Measurements from ENCODE around the gene DCTD.

DCTD gene

DNA sequence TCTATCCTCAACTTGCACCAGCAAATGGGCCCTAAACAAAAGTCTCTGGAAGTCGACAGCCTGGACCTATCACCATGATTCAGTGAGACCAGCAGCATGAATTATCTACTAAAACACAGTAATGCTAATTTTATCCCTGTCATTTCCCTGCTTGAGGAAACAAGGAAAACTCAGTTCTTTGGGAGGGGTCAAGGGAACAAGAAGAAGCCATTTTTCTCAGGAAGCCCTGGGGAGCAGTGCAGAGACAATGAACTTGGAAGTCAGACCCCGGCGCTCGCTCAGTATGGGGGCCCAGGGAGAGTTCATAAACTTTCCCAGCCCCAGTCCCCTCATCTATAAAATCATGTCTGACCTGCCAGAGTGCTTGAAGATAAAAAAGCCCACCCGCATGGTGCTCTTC lies 50.4 kb downstream of the DCTD start:
- no peak for DNase-seq

DNA sequence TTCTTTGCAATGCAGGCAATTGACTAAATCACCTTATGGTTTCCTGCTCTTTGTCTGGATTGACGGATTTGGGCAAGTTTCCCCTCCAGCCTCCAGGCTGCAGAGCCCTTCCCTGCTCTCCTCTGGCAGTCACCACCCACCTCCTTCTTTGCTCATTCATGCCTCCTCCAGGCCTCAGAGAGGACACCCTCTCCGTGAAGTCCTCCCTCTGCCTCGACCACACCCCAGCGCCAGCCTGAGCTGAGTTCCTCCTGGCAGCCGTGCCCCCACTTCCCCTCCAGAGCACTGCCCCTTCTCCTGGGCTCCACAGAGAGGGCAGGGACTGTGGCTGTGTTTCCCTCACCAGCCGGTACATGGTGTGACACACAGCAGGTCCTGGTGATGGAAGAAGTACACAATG lies 53.7 kb downstream of the DCTD start:
- no peak for DNase-seq

DNA sequence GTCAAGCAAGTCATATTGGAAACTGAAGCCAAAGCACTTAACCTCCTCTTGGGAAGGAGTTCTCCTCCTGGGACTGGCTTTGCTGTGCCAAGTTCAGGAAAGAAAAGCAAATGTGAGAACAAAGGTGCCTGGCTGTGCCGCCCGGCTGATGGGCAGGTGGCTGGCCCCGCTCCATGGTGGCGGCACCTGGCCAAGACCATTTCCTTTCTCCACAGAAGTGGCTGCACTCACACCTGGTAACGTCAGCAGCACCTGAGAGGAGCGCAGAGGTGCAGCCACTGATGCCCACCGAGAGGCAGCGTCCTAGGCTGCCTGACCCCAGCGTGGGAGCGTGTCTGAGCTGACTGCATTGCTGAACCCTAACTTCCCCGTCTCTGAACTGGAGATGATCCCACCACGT lies 54.3 kb downstream of the DCTD start:
- no peak for DNase-seq

DNA sequence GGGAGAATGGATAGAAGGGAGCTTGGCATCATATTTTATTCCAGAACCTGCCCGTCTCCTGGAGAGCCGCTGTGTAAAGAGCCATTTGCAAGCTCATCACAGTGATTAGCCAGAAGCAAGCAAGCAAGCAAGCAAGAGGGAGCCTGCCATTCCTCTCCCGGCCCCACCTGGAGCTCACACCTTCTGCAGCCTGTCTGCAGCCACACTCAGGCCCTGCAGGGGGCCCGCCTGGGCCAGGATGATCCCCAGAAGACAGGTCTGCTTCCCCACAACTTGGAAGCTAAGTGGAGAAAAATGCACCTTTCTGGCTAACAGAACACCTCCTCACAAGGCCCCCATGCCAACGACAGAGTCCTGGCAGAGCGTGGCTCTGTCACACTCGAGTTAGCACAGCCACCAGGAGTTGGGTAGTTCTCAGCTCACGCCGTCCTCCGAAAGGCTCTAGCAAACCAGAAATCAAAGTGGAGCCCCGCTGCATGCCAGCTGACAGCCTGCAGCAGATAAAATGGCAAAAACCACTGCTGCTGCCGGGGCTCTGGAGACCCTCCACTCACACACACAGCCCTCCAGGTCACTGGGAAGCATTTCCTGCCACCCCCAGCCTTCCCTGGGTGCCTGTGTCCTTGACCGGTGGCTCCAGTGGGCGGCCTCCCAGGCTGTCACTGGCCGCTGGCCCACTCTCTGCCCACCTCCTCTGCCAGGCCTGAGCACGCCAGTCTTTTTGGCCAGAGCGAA lies 54.9 kb downstream of the DCTD start:
- DNase-seq, result no peak

DNA sequence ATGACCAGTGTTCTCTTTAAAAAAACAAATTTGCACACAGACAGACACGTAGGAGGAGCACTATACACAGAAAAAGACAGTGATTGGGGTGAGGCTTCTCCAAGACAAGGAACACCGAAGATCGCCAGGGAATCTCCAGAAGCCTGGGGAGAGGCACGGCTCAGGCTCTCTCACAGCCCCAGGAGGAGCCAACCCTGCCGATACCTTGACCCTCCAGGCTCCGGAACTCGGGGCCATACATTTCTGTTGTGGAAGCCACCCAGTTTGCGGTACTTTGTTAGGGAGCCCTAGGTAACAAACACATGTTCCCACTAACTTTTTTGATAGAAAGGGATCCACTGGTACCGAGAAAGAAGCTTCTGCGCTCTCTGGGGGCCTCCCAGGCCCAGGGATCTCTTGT lies 55.8 kb downstream of the DCTD start:
- no peak for DNase-seq

DNA sequence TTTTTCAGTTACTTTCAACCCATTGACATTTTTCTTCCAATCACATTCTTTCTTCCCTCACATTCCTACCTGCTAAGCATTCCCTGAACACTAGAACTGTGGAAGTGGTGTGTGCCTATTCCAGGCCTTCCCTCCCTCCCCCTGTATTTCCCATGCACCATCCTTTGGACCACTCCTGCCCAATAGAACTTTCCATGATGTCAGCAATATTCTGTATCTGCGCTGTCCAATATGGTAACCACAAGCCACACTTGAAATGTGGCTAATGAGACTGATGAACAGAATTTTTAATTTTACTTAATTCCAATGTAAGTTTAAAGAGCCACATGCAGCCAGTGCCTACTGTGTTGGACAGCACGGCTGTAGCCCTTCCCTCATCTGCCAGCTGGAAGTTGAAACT lies 57.5 kb downstream of the DCTD start:
- DNase-seq, result no peak

DNA sequence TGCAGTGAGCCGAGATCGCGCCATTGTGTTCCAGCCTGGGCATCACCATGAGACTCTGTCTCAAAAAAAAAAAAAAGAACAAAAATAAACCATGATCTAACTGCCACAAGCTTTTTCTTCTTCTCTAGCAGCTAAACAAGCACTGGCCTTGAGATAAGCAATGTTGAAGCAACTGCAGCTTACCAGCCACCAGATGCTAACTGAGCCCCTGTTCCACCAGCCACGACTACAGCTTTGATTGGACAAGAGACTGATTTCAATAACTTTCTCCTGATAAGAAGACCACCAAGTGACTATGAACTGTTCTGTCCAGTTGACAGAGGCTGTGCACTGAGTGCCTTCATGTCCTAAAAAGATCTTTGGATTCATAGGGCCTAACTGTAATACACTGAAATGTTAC lies 58.5 kb downstream of the DCTD start:
- no peak for DNase-seq

DNA sequence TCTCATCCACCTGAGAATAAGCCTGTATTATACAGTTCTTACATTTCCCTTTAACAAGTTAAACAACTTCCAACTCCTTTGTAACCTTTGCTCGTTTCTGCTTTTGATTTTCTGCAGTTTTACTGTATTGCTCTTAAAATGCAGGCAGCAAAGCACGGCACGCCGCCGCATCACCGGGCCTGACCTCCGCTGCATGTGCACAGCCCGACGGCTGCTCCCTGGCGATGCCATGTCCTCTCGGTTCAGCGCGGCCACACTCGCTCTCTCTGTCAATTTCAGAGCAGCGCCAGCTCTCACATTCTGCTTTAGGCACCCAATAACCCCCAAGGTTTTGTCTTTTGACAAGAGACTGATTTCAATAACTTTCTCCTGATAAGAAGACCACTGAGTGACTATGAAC lies 60.3 kb downstream of the DCTD start:
- no peak for DNase-seq

DNA sequence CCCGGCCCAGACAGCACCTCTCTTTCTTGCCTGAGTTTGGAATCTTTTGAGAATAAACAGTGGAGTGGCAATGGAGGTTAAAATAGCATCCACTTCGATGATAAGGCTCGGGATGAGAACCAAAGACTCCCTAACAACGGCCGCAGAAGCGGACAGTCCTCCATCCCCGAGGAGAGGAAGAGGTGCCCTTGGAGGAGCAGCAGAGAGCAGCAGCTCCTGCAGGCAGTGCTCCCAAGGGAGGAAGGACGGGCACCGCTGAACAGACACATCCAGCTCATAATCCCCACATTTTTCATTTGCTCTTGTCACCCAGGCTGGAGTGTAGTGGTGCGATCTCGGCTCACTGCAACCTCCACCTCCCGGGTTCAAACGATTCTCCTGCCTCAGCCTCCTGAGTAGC lies 61.3 kb downstream of the DCTD start:
- DNase-seq, result no peak

DNA sequence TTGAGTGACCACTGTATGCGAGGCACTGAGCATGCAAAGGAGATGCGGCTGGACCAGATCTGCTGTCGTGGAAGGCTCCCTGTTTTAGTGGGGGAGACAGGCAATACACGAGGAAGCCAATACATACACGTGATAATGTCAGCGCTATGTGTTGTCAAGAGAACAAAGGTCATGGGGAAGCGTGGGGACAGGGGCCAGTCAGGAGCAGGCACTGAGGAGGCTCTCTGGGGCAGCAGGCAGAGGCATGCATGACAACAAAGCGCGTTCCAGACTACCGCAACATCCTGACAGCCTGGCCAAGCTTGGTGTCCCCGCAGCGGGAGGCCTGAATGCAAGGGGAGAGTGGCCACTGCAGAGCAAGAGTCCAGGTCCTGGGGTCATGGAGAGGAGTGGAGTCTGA lies 61.9 kb downstream of the DCTD start:
- DNase-seq, result no peak

DNA sequence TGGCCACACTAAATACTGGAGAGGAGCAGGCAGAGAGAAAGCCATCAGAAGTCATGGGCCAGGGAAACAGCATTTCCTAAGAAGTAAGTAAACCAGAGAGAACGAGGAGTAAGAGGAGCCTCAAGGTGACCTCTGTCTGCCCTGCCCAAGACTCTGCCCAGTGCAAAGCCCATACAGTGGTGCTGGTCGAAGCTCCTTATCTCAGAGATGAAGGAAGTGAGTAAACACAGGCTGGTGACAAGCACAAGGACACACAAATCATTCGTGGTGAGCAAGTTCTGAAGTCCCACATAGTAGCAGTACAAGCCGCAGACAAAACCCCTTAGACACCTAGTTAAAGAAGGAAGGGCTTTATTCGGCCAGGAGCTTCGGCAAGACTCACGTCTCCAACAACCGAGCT lies 62.7 kb downstream of the DCTD start:
- no peak for DNase-seq

DNA sequence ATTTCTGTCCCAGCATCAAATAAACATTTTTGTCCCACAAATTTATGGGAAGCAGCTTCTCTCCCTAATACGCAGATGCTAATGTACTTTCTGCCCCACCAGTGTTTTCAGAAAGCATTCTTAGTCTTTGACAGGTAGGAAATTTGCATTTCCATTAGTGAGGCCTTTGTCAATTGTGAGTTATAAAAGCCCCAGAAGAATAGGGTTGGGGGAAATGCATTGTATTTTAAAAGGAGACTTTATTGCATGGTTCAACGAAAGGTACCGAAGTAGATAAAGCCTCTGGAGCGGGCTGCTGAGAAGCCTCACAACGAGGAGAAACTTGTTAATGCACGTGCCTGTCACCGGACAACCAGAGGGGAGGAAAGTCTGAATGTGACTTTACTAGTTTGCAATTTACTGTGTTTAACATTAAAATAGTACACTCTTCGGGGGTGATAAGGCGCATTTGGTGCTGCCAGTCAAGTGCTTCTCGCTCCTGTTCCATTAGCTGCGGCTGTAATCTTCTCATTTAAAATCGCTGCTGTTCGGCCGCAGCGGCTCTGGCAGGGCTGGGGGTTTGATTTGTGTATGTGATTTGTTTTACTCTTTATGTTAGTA lies 63.4 kb downstream of the DCTD start:
- DNase-seq, result no peak

DNA sequence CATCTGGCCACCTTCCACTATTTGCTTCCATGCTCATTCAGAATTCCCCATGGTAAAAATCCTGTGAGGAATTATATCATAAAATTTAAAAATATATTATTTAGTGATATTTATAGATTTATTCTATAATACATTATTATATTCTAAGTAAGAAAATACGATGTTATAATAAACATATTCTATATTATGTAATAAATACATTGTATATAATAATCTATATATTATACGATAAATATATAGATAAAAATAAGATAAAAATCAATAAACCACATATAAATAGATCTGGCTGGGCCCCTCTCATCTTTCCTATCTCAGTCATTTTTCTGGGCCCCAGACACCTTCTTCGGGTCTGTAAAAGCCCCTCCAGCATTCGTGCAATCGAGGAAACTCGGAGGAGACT lies 68.5 kb downstream of the DCTD start:
- no peak for DNase-seq

DNA sequence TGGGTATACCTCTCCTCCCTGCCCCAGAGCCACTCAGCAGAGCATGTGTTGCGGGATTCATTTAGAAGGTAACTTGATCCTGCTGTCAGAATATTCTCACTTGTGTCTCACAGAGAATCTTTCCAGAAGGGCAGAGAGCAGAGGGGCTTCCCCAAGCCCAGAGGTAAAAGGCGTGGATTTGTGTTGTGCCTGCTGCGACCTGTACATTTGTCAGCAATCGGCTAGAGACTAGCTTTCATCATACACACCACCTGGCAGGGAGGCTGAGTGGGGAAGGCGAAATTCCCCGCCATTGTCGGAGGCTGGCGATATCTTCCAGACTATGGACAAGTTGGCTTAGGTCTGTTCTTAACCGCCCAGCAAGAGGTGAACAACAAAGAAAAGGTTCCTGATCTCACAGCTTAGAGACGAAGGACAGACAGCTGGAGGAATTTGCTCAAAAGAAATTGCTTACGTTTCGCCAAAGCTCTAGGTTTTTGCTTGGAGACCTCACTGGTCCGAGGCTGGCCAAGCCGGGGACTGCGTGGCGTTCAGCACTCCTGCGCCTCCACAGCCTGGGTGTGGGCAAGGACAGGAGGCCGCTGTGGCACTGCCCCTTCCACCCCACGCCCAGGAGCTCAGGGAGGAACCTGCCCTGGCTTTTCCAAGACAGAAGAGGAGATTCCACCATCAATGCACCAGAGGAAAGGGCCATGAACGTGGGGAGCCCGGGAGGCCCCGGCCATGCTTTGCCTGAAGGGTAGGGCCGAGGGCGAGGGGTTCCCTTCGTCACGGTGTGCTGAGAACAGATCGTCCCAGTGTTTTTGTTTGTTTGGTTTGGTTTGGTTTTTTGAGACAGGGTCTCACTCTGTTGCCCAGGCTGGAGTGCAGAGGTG lies 69.4 kb downstream of the DCTD start:
- DNase-seq, result no peak

DNA sequence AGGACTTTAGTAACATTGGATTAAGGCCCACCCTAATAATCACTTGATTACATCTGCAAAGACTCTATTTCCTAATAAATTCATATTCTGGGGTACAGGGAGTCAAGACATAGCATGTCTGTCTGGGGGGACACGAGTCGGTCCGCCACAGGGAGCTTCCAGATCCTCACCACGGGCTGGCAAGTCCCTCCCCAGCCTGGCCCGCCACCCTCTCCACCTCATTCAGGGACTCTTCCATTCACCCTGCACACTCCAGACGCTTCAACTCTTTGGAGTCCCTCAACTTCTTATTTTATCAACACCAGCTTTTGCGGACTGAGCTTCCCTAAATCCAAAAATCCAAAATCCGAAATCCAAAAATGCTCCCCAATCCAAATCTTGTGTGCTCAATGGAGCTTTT lies 71.2 kb downstream of the DCTD start:
- no peak for DNase-seq

DNA sequence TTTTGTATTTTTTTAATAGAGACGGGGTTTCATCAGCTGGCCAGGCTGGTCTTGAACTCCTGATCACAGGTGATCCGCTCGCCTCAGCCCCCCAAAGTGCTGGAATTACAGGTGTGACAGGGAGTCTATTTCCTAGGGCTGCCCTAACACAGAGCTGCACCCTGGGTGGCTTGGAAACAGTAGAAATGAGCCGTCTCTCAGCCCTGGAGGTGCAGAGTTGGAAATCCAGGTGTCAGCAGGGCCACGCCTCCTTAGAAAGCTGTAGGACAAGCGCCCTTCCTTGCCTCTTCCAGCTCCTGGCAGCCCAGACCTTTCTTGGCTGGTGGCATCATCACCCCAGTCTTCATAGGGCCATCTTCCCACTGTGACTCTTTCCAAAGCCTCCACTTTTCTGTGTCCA lies 71.6 kb downstream of the DCTD start:
- DNase-seq, result no peak

DNA sequence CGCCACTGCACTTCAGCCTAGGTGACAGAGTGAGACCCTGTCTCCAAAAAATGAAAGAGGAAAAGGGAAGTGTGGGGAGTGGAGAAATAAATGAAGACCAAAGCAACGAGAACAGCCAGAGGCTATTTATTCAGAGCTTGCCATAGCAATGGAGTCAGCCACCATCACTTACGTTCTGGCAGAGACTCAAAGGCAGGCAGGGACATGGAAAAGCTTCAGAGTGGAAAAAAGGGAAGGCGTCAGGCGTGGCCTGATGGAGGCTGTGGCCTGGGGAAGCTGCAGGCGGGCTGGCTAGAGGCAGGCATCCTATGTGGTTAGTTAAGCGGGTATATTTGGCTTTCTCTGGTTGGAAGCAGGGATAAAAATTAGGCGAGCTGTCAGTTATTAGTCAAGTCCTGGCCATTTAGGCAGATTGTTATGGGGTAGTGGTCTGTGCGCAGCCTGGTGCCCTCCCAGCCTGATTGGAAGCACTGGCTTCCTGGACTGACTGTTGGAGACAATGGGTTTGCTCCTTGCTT lies 73.3 kb downstream of the DCTD start:
- no peak for DNase-seq

DNA sequence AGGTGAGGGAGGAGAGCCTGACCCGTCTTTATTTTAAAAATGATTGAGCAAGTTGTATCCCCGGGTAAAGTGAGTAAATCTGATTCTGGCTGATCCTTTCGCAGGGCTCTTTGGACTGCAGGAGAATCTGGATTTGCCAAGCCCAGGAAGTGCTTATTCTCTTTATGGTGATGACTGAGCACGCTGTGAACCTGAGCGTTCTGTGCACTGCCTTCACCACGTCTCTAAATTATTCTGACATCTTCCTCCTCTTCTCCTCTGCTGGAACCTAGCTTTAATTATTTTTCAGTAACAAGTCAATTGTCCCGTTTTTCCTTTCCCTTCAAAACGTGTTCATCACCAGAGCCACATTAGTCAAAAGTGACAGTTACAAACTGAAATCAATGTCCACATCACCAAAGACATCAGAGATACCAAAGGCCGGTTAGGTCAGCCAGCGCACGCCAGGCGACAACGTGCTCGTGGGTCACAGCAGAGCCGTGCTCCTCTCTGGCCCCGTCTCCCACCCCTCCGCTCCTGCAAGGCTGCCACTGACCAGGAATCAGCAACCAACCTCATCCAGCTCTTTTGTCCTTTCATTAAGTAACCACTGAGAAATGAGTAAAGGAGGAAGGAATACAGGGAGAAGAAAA lies 74.3 kb downstream of the DCTD start:
- DNase-seq, result no peak

DNA sequence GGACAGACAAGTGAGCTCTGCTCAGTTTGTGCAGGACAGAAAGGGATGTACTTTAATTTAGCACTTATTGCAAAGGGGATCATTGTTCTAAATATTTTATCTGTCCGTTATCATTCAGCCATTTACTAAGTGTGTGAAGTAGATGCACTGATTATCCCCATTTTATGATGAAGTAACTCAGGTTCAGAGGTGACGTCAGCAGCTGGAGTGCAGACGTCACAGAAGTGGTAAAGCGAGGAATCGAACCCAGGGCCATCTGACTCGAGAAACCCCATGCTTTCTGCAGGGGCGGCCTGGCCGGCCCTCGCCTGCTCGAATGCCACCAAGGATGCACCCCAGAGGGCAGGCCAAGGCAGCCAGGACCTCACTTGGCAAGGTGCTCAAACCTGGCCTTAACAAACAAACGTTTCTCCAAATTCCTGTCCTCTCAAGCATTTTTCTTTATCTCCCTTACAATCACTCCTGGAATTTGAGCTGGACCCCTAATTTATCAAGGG lies 75.0 kb downstream of the DCTD start:
- no peak for DNase-seq

DNA sequence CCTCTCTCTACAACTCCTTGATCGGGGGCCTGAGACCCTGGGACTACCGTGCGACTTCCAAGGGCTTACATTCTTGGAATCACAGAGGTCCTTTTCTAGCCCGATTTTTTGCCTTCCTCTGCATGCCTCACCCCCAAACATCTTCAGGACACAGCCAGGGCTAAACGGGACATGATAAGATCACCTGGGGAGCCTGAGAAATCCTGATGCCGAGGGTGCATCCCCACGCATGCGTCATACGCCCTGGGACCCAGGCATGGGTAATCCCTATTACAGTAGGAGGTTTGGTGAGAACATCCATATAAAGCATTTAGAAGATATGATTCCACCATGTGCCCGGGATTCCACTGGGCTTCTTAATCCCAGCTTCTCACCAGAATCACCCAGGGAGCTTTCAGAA lies 77.1 kb downstream of the DCTD start:
- no peak for DNase-seq

Measured in CD4-positive, alpha-beta T cell treated with Interferon alpha-2 for 1 hour (primary cell).